K562 (cell line): ENCODE data around the gene PARK7. TPM values are rescaled to one million over a fixed set of nuclear protein-coding genes. Genes with fewer than 3 reads are reported as not detected.

Experiments used
- CBX2 ChIP-seq: fragments of 200-600 bp; sonication (generic); IDR thresholded peaks from one replicate; pipeline ENCODE4 v1.6.1; 2012; ENCODE audit warnings: mild to moderate bottlenecking, low read length, inconsistent platforms; ENCODE audit not compliant: insufficient read depth, poor library complexity, severe bottlenecking
- CTCFL ChIP-seq: IDR thresholded peaks from 2 replicates; pipeline ENCODE4 v1.6.1; 2011; ENCODE audit warnings: borderline replicate concordance, low read depth, mild to moderate bottlenecking, moderate library complexity, low read length; ENCODE audit not compliant: insufficient read depth, poor library complexity, severe bottlenecking
- E2F4 ChIP-seq: sonication (generic); formaldehyde crosslinking; IDR thresholded peaks from 2 replicates; pipeline ENCODE4 v1.8.0; 2022; ENCODE audit warnings: mild to moderate bottlenecking, low read depth, missing genetic modification reagents
- KAT8 ChIP-seq: fragments of 450-650 bp; IDR thresholded peaks from 2 replicates; pipeline ENCODE4 v1.6.1; 2016; ENCODE audit warnings: low read depth, mild to moderate bottlenecking
- MYNN ChIP-seq, 2 experiments: sonication (generic); formaldehyde crosslinking in 1 of 2; IDR thresholded peaks; 2 replicates each; pipeline versions ENCODE4 v1.5.0 to v1.6.1; 2016 to 2020; ENCODE audit warnings: antibody characterized with exemption in 1 of 2, missing genetic modification reagents in 1 of 2
- PURB ChIP-seq: sonication (generic); formaldehyde crosslinking; IDR thresholded peaks from 2 replicates; pipeline ENCODE4 v1.9.0; 2021; ENCODE audit warnings: low read depth, mild to moderate bottlenecking, missing genetic modification reagents
- SRSF7 ChIP-seq: fragments of 200-400 bp; formaldehyde crosslinking; optimal IDR thresholded peaks from 2 replicates; pipeline ENCODE3; 2017; ENCODE audit warnings: mild to moderate bottlenecking, low read depth, low read length
- STAT5B ChIP-seq: fragments of 250-450 bp; sonication (Bioruptor Pico); IDR thresholded peaks from 2 replicates; pipeline ENCODE4 v1.8.0; 2021; ENCODE audit warnings: mild to moderate bottlenecking, inconsistent platforms
- TBP ChIP-seq: optimal IDR thresholded peaks from 2 replicates; pipeline ENCODE3; 2011; ENCODE audit warnings: low read depth, low read length, improper control_type of control experiment
- TEAD1 ChIP-seq, 2 experiments: fragments of 450-650 bp in 1 of 2; sonication (generic) in 1 of 2; formaldehyde crosslinking; IDR thresholded peaks; 2 replicates each; pipeline versions ENCODE4 v1.4.0 to v1.8.0; 2020 to 2022; ENCODE audit warnings: mild to moderate bottlenecking in 2 of 2, missing genetic modification reagents in 1 of 2
- ZNF384 ChIP-seq: IDR thresholded peaks from 2 replicates; pipeline ENCODE4 v1.6.1; 2012; ENCODE audit warnings: low read depth, low read length, improper control_type of control experiment
- polyA plus RNA-seq, 8 experiments: library from polyadenylated mRNA; depleted of rRNA in 4 of 8; stranded (reverse) in 5 of 8; unstranded in 3 of 8; fragments of >200 nt; fragmentation: Nextera tagmentation in 2 of 8; fragmentation: Illumina TruSeq in 1 of 8; extraction: Ambion mirVana in 2 of 8; extraction: Trizol in 1 of 8; gene quantifications; 2 replicates each; pipeline versions ENCODE4 v1.2.1 to v1.2.3, GENCODE V29; 2011 to 2014; ENCODE audit warnings: inconsistent platforms in 1 of 8, missing spikeins in 1 of 8
- total RNA-seq, 7 experiments: library from RNA; depleted of rRNA in 6 of 7; stranded (reverse); fragments of >200 nt in 6 of 7; fragmentation: Illumina TruSeq in 2 of 7; extraction: Trizol in 2 of 7; gene quantifications; 2 replicates each; pipeline versions ENCODE4 v1.2.1 to v1.2.3, GENCODE V29; 2011 to 2021; ENCODE audit warnings: low replicate concordance in 1 of 7

Gene PARK7
- total and polyA plus RNA-seq, 9 of the 15 experiments (the other 6 are each of a cell fraction or from before 2014, with no cell fraction given) = 374 to 1,298 (median 484) TPM

GRCh38 chr1:8014381-8014988, 53.0 kb downstream of the PARK7 start (continued):
- no peak for TF ChIP-seq CTCFL
- TF ChIP-seq CBX2 = no peak
- TF ChIP-seq MYNN (IDR thresholded peaks at IDR 0.05) = no peak
- TF ChIP-seq MYNN (CRISPR knock-in tag; IDR thresholded peaks at IDR 0.05) = no peak
- 0 out of 4 replicates have a peak, but pooled peaks of 1 of the 2 experiments have one; percentile 9 for TF ChIP-seq TEAD1 (CRISPR knock-in tag; IDR thresholded peaks at IDR 0.05)
- TF ChIP-seq STAT5B = no peak
- TF ChIP-seq KAT8 = no peak
- no peak for TF ChIP-seq SRSF7
- TF ChIP-seq E2F4 = no peak
- TF ChIP-seq TBP = no peak
- TF ChIP-seq PURB (CRISPR knock-in tag) = no peak
- no peak for TF ChIP-seq ZNF384
